Heart left ventricle (tissue), 16 donors: ENCODE data around the gene TRIM47. TPM values are rescaled to one million over a fixed set of nuclear protein-coding genes. Genes with fewer than 3 reads are reported as not detected.

Source experiments
- ATAC-seq, 4 donors: fragments of 200-7000 bp; cut with Tn5 transposase; one replicate each; pipeline ENCODE4 v1.9.1; 2020 to 2022; ENCODE audit warnings: moderate library complexity in 4 of 4, mild to moderate bottlenecking in 3 of 4, moderate number of reproducible peaks in 1 of 4
- DNase-seq, 5 donors: peaks; one replicate each; pipeline ENCODE4 v3.0.0-alpha.2; 2020
- H3K27ac ChIP-seq, 12 donors: fragments of 200-600 bp; sonication (generic) in 4 of 12; one replicate each; pipeline versions ENCODE4 v1.5.0 to v1.8.0; 2016 to 2022; ENCODE audit warnings: mild to moderate bottlenecking in 2 of 12
- H3K27me3 ChIP-seq, 9 donors: fragments of 200-600 bp; sonication (generic) in 2 of 9; one replicate each; pipeline versions ENCODE4 v1.5.1 to v1.8.0; 2016 to 2022; ENCODE audit warnings: mild to moderate bottlenecking in 3 of 9
- H3K36me3 ChIP-seq, 9 donors: fragments of 200-600 bp; sonication (generic) in 2 of 9; one replicate each; pipeline versions ENCODE4 v1.5.0 to v1.8.0; 2018 to 2022; ENCODE audit warnings: mild to moderate bottlenecking in 2 of 9
- H3K4me1 ChIP-seq, 12 donors: fragments of 200-600 bp; sonication (generic) in 4 of 12; one replicate each; pipeline versions ENCODE4 v1.5.0 to v1.8.0; 2016 to 2022; ENCODE audit warnings: mild to moderate bottlenecking in 3 of 12
- H3K4me3 ChIP-seq, 12 donors: fragments of 200-600 bp; sonication (generic) in 4 of 12; one replicate each; pipeline versions ENCODE4 v1.5.0 to v1.8.0; 2017 to 2022; ENCODE audit warnings: mild to moderate bottlenecking in 9 of 12, moderate library complexity in 4 of 12
- H3K9me3 ChIP-seq, 12 donors: fragments of 200-600 bp; sonication (generic) in 4 of 12; one replicate each; pipeline versions ENCODE4 v1.5.0 to v1.8.0; 2016 to 2022; ENCODE audit warnings: mild to moderate bottlenecking in 1 of 12
- POLR2A ChIP-seq, 2 donors: fragments of 450-650 bp; IDR thresholded peaks; one replicate each; pipeline ENCODE4 v1.6.1; 2017; ENCODE audit warnings: antibody characterized with exemption in 2 of 2, mild to moderate bottlenecking in 2 of 2, moderate library complexity in 2 of 2
- WGBS, 4 donors: extraction: QIAGEN DNeasy Blood & Tissue Kit in 2 of 4; methylation state at CpG; one replicate each; pipeline versions ENCODE4 v1.1.5 to v1.1.7; 2013 to 2018; 5-methylcytosine and 5-hydroxymethylcytosine counted together
- intact Hi-C, 10 donors: fragments of 100-400 bp; cut with DNase I; formaldehyde crosslinking; loops; one replicate each; pipeline versions ENCODE4 v1.11.1 to v1.14.2; 2022
- polyA plus RNA-seq, 2 donors: library from polyadenylated mRNA; stranded (reverse); fragments of 200-250 nt; gene quantifications; one replicate each; pipeline ENCODE4 v1.2.3, GENCODE V29; 2013
- total RNA-seq, 9 donors: library from RNA; depleted of rRNA in 2 of 9; stranded (reverse); fragments of >200 nt in 2 of 9; fragmentation: NEBNext Ultra II Directional in 3 of 9; extraction: Animal tissue kit (Norgen Biotek cat#: 25700) in 3 of 9; gene quantifications; one replicate each; pipeline versions ENCODE4 v1.1.0 to v1.2.4, GENCODE V29; 2016 to 2023
- TF ChIP-seq, protein P1 (sequence below), 12 donors: fragments of 200-600 bp; sonication (generic) in 4 of 12; IDR thresholded peaks; one replicate each; pipeline versions ENCODE4 v1.5.0 to v1.8.0; 2018 to 2022; ENCODE audit warnings: antibody characterized with exemption in 12 of 12, mild to moderate bottlenecking in 5 of 12
- donor health status: ischemic (EF 13 %, LVEDD 7.1; RV severe dilation, severe dysfunction).
- donor health status: healthy with polysubstance abuse.
- donor health status: DM: no; HTN: yes; CAD: no.
- donor health status: DM: no; HTN: no; CAD: no.
- donor health status: ischemic (EF 25% LVEDD 6.9; RV normal size, moderate dysfunction).
- donor health status: ischemic (EF 25% LVEDD 5.7; RV mildly dilated, moderate dysfunction).
- donor health status: healthy.
- donor health status: DM: yes; HTN: yes; CAD: no.
- donor health status: ischemic (EF 35%, LVEDD 5.7; RV mildly dilated, moderate dysfunction).
- donor health status: nonischemic (EF 11% LVEDD 7.7; RV severe dilation, severe dysfunction).
- donor health status: DM: yes; HTN: yes; CAD: no.
- donor health status: PGD.
- donor health status: ischemic (EF 29% LVEDD 5.4; RV normal size, mild dysfunction).
- donor health status: nonischemic (EF 23%, LVEDD 6.1; RV moderate dilation, normal function).

The TRIM47 gene
- total and polyA plus RNA-seq, 11 donors: 20.1 to 53.4 (median 23.3) TPM

GRCh38 chr17:75837899-75838298, 40.5 kb downstream of the TRIM47 start:
- H3K4me3 ChIP-seq: no peak overlapping the region
- no peak for DNase-seq
- WGBS, 4 donors: 45 to 53% (median 52%) methylated on average over 7 of the region's 7 CpGs

GRCh38 chr17:75836605-75837004, 41.8 kb downstream of the TRIM47 start:
- 77 to 87% (median 85%) methylated on average over 7 to 9 of the region's 9 CpGs for WGBS, 4 donors
- ATAC-seq (no peak), DNase-seq (no peak)
- H3K4me1 ChIP-seq: peaks cover 0 to 27% (median 15%) of the 10 kb centered on the region in 12 donors
- H3K27ac ChIP-seq: no peak overlapping the region
- no peaks in the 10 kb centered on the region for H3K9me3 ChIP-seq
- H3K27me3 ChIP-seq: no peaks in the 10 kb centered on the region
- intact Hi-C loops: loop anchor here in 1 of 10 donors (5.0 kb wide), 1 partner anchor 44 kb away; no protein-coding TSS in a partner anchor
- TF ChIP-seq, protein P1, sequence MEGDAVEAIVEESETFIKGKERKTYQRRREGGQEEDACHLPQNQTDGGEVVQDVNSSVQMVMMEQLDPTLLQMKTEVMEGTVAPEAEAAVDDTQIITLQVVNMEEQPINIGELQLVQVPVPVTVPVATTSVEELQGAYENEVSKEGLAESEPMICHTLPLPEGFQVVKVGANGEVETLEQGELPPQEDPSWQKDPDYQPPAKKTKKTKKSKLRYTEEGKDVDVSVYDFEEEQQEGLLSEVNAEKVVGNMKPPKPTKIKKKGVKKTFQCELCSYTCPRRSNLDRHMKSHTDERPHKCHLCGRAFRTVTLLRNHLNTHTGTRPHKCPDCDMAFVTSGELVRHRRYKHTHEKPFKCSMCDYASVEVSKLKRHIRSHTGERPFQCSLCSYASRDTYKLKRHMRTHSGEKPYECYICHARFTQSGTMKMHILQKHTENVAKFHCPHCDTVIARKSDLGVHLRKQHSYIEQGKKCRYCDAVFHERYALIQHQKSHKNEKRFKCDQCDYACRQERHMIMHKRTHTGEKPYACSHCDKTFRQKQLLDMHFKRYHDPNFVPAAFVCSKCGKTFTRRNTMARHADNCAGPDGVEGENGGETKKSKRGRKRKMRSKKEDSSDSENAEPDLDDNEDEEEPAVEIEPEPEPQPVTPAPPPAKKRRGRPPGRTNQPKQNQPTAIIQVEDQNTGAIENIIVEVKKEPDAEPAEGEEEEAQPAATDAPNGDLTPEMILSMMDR (IDR thresholded peaks at IDR 0.05): no peak
- no peak for TF ChIP-seq POLR2A (IDR thresholded peaks at IDR 0.05)
- peaks cover 0 to 57% (median 0%) of the 10 kb centered on the region in 9 donors for H3K36me3 ChIP-seq
- no peak overlapping the region for H3K4me3 ChIP-seq

More at GRCh38 chr17:75837899-75838298, 40.5 kb downstream of the TRIM47 start:
- no peaks in the 10 kb centered on the region for H3K27me3 ChIP-seq
- intact Hi-C loops: loop anchor here in 1 of 10 donors (5.0 kb wide), 1 partner anchor 46 kb away; no protein-coding TSS in a partner anchor
- TF ChIP-seq, protein P1 (IDR thresholded peaks at IDR 0.05): no peak
- TF ChIP-seq POLR2A (IDR thresholded peaks at IDR 0.05): no peak
- no peaks in the 10 kb centered on the region for H3K9me3 ChIP-seq
- H3K27ac ChIP-seq: no peak overlapping the region
- peaks cover 0 to 21% (median 8%) of the 10 kb centered on the region in 12 donors for H3K4me1 ChIP-seq
- H3K36me3 ChIP-seq: peaks cover 0 to 64% (median 0%) of the 10 kb centered on the region in 9 donors
- ATAC-seq: peak in 2 of 4 donors; percentile 16 to 24

- intact Hi-C loops: loop anchor here in 1 of 10 donors (5.0 kb wide), 1 partner anchor 43 kb away; no protein-coding TSS in a partner anchor
- TF ChIP-seq POLR2A (IDR thresholded peaks at IDR 0.05): no peak
- TF ChIP-seq, protein P1 (IDR thresholded peaks at IDR 0.05): no peak
- DNase-seq (no peak), ATAC-seq (no peak)
- Histone ChIP-seq H3K27me3 (no peaks in the 10 kb centered on the region), H3K27ac (no peak overlapping the region), H3K9me3 (no peaks in the 10 kb centered on the region), H3K4me3 (no peak overlapping the region), H3K4me1 (peaks cover 0 to 31% (median 15%) of the 10 kb centered on the region in 12 donors), H3K36me3 (peaks cover 0 to 61% (median 0%) of the 10 kb centered on the region in 9 donors)
- WGBS, 4 donors: 86 to 98% (median 91%) methylated on average over 4 to 9 of the region's 9 CpGs
Observed at GRCh38 chr17:75835654-75835987, 42.8 kb downstream of the TRIM47 start.

- Histone ChIP-seq H3K27ac (no peak overlapping the region), H3K27me3 (no peaks in the 10 kb centered on the region), H3K36me3 (peaks cover 0 to 61% (median 0%) of the 10 kb centered on the region in 9 donors), H3K9me3 (no peaks in the 10 kb centered on the region), H3K4me3 (no peak overlapping the region), H3K4me1 (peaks cover 0 to 31% (median 15%) of the 10 kb centered on the region in 12 donors)
- WGBS, 4 donors: 72 to 81% (median 76%) methylated on average over 20 to 24 of the region's 24 CpGs
- intact Hi-C loops: loop anchor here in 2 of 10 donors (5.0 kb wide), 2 partner anchors 43 to 63 kb away; no protein-coding TSS in a partner anchor
- DNase-seq (no peak), ATAC-seq (no peak)
- TF ChIP-seq, protein P1 (IDR thresholded peaks at IDR 0.05): no peak
- TF ChIP-seq POLR2A (IDR thresholded peaks at IDR 0.05): no peak
Observed at GRCh38 chr17:75834928-75835653, 43.3 kb downstream of the TRIM47 start.
